Stomach (tissue), 9 donors: ENCODE measurements around the gene EHMT1. TPM values are rescaled to one million over a fixed set of nuclear protein-coding genes. Genes with fewer than 3 reads are reported as not detected.
A peak's percentile ranks its signal among the peaks of the same experiment; 100 is the strongest.

Source experiments
- DNase-seq, 2 donors: peaks; one replicate each; pipeline versions ENCODE4 v3.0.0 to v3.0.0-alpha.2; 2013 to 2019
- H3K27ac ChIP-seq, 5 donors: fragments of 200-600 bp in 4 of 5; sonication (generic) in 4 of 5; one replicate each; pipeline ENCODE4 v1.5.1; 2013 to 2019; ENCODE audit warnings: mild to moderate bottlenecking in 1 of 5, moderate library complexity in 1 of 5
- H3K27me3 ChIP-seq, 3 donors: fragments of 200-600 bp; sonication (generic); one replicate each; pipeline ENCODE4 v1.5.1; 2017 to 2019; ENCODE audit warnings: mixed run types in 1 of 3
- H3K36me3 ChIP-seq, 4 donors: fragments of 200-600 bp; sonication (generic); 1 replicate in 3 of 4; 2 replicates in 1 of 4; pipeline ENCODE4 v1.5.1; 2016 to 2019
- H3K4me1 ChIP-seq, 4 donors: fragments of 200-600 bp; sonication (generic); one replicate each; pipeline ENCODE4 v1.5.1; 2016 to 2019
- H3K4me3 ChIP-seq, 4 donors: fragments of 200-600 bp; sonication (generic) in 3 of 4; one replicate each; pipeline ENCODE4 v1.5.1; 2016 to 2019; ENCODE audit warnings: mild to moderate bottlenecking in 1 of 4
- H3K9me3 ChIP-seq, 4 donors: fragments of 200-600 bp; sonication (generic); one replicate each; pipeline ENCODE4 v1.5.1; 2016 to 2019
- CTCF ChIP-seq, 7 experiments: fragments of 450-650 bp in 4 of 7; fragments of 200-600 bp in 3 of 7; sonication (generic) in 3 of 7; IDR thresholded peaks; one replicate each; pipeline ENCODE4 v1.5.1; 2016 to 2019; ENCODE audit warnings: antibody characterized with exemption in 7 of 7, control low read depth in 2 of 7, mild to moderate bottlenecking in 1 of 7
- EP300 ChIP-seq: sonication (generic); formaldehyde crosslinking; IDR thresholded peaks from one replicate; pipeline ENCODE4 v1.6.1; 2017; ENCODE audit warnings: antibody characterized with exemption
- POLR2A ChIP-seq, 4 donors: fragments of 450-650 bp; IDR thresholded peaks; one replicate each; pipeline ENCODE4 v1.6.1; 2016; ENCODE audit warnings: antibody characterized with exemption in 4 of 4, control low read depth in 2 of 4, mild to moderate bottlenecking in 1 of 4, moderate library complexity in 1 of 4
- POLR2AphosphoS5 ChIP-seq, 3 donors: sonication (generic); formaldehyde crosslinking; IDR thresholded peaks; one replicate each; pipeline ENCODE4 v1.6.1; 2016; ENCODE audit warnings: antibody characterized with exemption in 3 of 3
- WGBS, 5 donors: extraction: QIAGEN DNeasy Blood & Tissue Kit in 3 of 5; methylation state at CpG; one replicate each; pipeline versions ENCODE4 v1.1.5 to v1.1.7; 2013 to 2018; 5-methylcytosine and 5-hydroxymethylcytosine counted together
- intact Hi-C: fragments of 100-400 bp; cut with DNase I; formaldehyde crosslinking; loops from one replicate; pipeline ENCODE4 v1.15.1; 2023; ENCODE audit warnings: low total_unique reads
- polyA plus RNA-seq, 3 donors: library from polyadenylated mRNA; stranded (reverse); fragments of 200-250 nt; gene quantifications; one replicate each; pipeline ENCODE4 v1.2.3, GENCODE V29; 2013
- total RNA-seq, 5 donors: library from RNA; depleted of rRNA; stranded (reverse); fragments of >200 nt; gene quantifications; one replicate each; pipeline versions ENCODE4 v1.1.0 to v1.2.3, GENCODE V29; 2014 to 2016
- donor health status: healthy with polysubstance abuse.
- donor health status: Bipolar disorder and iron deficiency.
- donor health status: healthy.

The EHMT1 gene
- total and polyA plus RNA-seq, 8 donors = 23.9 to 419 (median 79.5) TPM

GRCh38 chr9:137739371-137740309 is 120.8 kb downstream of the EHMT1 start:
- TF ChIP-seq POLR2A (IDR thresholded peaks at IDR 0.05) (no peak), POLR2AphosphoS5 (IDR thresholded peaks at IDR 0.05) (no peak), EP300 (no peak), CTCF (IDR thresholded peaks at IDR 0.05) (no peak)
- no peak overlapping the region for H3K4me3 ChIP-seq
- H3K27me3 ChIP-seq = no peaks in the 10 kb centered on the region
- intact Hi-C loops = no loop called here
- WGBS, 5 donors = 74 to 83% (median 81%) methylated on average over 11 to 12 of the region's 12 CpGs
- no peak overlapping the region for H3K27ac ChIP-seq
- no peaks in the 10 kb centered on the region for H3K9me3 ChIP-seq
- H3K4me1 ChIP-seq = peaks cover 0 to 16% (median 9%) of the 10 kb centered on the region in 4 donors
- H3K36me3 ChIP-seq = peaks cover 14 to 50% (median 38%) of the 10 kb centered on the region in 4 donors
- no peak for DNase-seq

- H3K27ac ChIP-seq = no peak overlapping the region
- peaks cover 0 to 16% (median 9%) of the 10 kb centered on the region in 4 donors for H3K4me1 ChIP-seq
- WGBS, 5 donors = 59 to 73% (median 69%) methylated on average over 9 of the region's 9 CpGs
- peak in 1 of 2 donors; percentile 82 for DNase-seq
- intact Hi-C loops = no loop called here
- peaks cover 16 to 57% (median 43%) of the 10 kb centered on the region in 4 donors for H3K36me3 ChIP-seq
- H3K9me3 ChIP-seq = no peaks in the 10 kb centered on the region
- TF ChIP-seq EP300 (no peak), POLR2A (IDR thresholded peaks at IDR 0.05) (no peak), CTCF (IDR thresholded peaks at IDR 0.05) (no peak), POLR2AphosphoS5 (IDR thresholded peaks at IDR 0.05) (no peak)
- H3K4me3 ChIP-seq = no peak overlapping the region
- no peaks in the 10 kb centered on the region for H3K27me3 ChIP-seq
These were observed 121.5 kb downstream of the EHMT1 start for GRCh38 chr9:137740312-137740711.

- no peaks in the 10 kb centered on the region for H3K27me3 ChIP-seq
- no peak overlapping the region for H3K4me3 ChIP-seq
- no peak overlapping the region for H3K27ac ChIP-seq
- H3K9me3 ChIP-seq = no peaks in the 10 kb centered on the region
- H3K36me3 ChIP-seq = peaks cover 23 to 62% (median 49%) of the 10 kb centered on the region in 4 donors
- H3K4me1 ChIP-seq = peaks cover 0 to 16% (median 9%) of the 10 kb centered on the region in 4 donors
- intact Hi-C loops = no loop called here
- WGBS, 5 donors = 91 to 95% (median 93%) methylated on average over 4 of the region's 4 CpGs
- TF ChIP-seq CTCF (IDR thresholded peaks at IDR 0.05) (no peak), POLR2A (IDR thresholded peaks at IDR 0.05) (no peak)
- DNase-seq = no peak
These were observed 122.5 kb downstream of the EHMT1 start for GRCh38 chr9:137741330-137741729.

- H3K4me1 ChIP-seq = peaks cover 0 to 16% (median 9%) of the 10 kb centered on the region in 4 donors
- H3K27me3 ChIP-seq = no peaks in the 10 kb centered on the region
- 75 to 92% (median 85%) methylated on average over 7 of the region's 7 CpGs for WGBS, 5 donors
- H3K9me3 ChIP-seq = no peaks in the 10 kb centered on the region
- H3K36me3 ChIP-seq = peaks cover 23 to 71% (median 59%) of the 10 kb centered on the region in 4 donors
- TF ChIP-seq POLR2A (IDR thresholded peaks at IDR 0.05) (no peak), EP300 (no peak), CTCF (IDR thresholded peaks at IDR 0.05) (no peak), POLR2AphosphoS5 (IDR thresholded peaks at IDR 0.05) (no peak)
- DNase-seq = no peak
- H3K27ac ChIP-seq = no peak overlapping the region
- H3K4me3 ChIP-seq = no peak overlapping the region
- intact Hi-C loops = no loop called here
These were observed 123.9 kb downstream of the EHMT1 start for GRCh38 chr9:137742698-137743097.
